Activated effector memory CD4-positive, alpha-beta T cell treated with anti-CD3 and anti-CD28 coated beads, Interleukin-2, amount 50 U/mL, for 16 hours (primary cell): ENCODE measurements around the gene MAL.
A peak's percentile ranks its signal among the peaks of the same experiment; 100 is the strongest.

Experiments
- DNase-seq: peaks from one replicate; pipeline ENCODE4 v3.0.0-alpha.2; 2020

Gene MAL

DNA sequence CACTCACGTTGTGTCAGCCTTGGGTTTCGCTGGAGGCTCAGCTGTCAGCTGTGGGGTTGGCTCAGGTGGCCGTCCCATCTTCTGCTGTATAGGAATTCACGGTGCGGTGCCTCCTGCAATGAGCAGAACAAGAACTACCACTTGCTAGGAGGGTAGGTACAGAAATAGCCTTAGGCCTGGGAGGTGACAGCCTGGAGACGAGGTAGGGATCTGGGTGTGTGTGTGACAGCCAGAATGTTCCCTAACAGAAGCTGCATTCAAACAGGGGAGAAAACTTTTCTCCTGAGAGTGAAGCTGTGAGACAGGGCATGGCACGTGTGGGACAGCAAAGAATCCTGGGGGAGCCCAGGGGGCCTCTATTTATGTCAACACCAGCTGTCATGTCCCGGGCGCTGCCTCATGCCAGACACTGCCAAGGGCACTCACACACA is 8.4 kb upstream of the MAL start:
- DNase-seq = no peak

DNA sequence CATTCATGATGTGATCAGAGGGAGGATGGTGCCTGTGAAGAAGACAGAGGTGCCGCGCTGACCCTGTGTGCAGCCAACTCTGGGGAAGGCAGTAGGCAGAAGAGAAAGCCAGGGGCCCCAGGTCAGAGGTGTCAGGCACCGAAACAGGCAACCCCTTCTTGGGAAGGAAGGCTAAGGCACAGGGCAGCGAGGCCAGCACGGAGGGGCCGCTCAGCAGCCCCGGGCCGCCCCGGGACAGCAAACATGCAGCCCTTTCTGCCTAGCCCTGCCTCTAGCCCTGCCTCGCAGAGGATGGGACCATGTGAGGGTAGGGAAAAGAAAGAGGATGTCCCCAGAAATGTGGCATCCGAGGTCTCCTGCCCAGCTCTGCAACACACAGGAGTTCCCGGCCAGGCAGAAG is 7.7 kb upstream of the MAL start:
- no peak for DNase-seq

DNA sequence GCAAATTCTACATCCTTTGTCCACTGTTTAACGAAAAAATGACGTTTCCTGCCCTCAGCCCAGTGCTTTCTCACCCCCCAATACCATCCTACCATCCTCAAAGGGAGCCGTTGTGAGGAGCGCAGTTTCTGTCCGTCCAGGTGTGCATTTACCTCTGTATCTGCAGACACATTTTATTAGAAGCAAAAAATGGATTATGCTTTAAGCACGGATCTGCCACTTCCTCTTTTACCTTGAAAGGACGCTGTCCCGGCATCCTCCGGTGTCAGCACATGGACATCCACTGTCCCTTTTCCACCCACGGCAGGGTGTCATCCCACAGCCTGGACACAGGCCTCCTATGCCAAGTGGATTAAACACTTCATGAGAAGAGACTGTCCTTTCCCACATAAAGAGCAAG is 7.2 kb upstream of the MAL start:
- no peak for DNase-seq

DNA sequence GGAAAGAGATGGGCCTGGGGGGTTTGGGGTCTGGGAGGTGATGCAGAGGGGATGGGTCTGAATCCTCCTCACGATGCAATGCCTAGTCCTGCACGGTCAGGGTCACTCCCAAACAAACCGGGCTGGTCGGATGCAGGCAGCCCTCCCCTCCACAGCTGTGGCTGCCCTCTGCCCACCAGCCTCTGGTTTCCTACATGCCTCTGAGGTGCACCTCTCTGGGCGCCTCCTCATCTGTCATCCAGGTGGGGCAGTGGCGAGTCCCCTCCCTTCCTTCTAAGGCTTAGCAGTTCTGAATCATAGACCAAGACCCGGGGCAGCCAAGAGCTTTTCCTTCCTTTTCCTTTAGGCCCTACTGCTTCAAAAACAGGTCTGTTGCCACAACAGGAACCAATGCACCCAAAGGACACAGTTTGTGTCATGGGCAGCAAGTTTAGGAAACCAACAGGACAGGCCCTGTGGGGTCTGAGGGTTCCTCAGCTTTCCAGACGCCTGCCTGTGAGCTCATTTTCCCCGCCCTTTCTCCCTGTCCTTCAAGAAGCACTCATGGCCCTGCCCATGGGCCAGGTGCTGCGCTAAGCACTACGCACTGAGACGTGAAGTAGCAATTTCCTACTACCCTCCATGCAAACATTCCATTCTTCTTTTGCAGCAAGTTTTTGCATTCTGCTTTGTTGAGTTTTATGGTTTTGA is 6.5 kb upstream of the MAL start:
- no peak for DNase-seq

DNA sequence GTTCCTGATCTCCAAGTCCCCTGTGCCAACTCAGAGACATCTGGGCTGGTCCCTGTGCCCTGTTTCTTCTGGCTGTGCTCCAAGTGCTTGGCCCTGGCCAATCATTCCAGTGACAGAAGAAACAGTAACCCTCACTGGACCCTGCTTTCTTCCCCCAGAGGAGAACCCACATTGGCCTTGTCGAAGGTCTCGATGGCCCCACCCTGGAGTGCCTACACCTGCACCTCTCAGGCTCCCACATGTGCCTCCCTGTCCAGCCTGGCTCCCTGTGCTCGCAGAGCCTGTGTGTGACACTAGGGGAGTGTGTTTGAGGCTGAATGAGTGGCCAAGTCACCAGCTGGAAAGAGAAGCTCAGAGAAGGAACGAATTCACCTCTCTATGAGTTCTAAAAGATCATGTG is 5.9 kb upstream of the MAL start:
- DNase-seq = no peak

DNA sequence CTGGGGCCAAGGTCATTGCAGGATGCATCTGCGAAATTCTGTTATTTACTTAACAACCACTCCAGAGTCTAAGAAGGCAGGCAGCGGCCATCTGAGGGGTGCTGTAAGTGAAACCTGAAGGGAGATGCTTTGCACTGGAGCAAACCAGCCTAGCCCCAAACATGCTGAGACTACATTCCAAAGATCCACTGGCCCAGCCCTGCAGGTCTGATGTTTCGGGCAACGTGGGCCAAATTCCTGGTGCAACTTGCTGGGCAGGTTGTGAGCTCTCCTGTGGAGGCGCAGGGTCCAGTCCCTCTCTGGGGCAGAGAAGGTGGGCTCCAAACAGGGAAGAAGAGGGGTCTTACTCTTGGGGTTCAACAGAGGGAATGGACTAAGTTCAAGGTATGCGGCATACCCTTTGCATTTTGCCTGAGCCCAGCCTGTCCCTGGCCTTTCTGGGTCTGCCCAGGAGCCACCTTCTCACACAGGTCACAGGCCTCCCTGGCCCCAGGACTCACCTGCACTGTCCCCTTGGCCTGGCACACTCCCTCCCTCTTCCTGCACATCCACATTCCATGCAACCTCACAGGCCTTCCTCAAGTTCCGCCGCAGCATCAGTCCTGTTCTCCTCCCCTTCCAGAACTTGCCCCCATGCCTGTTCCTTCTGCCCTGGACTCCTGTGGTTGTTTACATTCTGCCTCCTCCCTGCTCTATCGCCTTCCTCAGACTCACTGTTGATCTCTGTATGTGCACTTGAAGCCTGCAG is 5.1 kb upstream of the MAL start:
- DNase-seq = no peak

DNA sequence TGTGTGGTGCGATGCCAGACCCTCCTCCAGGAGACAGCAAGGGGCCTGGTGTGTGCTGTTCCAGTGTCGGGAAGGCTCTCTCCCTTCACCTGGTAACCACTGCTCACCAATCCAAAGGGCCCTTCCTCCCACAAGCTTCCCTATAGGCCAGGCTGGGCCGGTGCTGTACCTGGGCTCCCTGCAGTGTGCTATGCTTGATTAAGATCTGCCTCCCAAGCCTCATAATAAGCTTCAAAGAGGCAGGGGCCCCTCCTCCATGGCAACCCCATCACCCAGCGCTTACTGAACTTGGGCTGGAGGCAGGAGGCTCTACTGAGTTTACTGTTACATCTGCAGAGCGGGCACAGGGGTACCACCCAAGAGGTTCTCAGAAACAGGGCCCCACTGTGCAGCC is 4.5 kb upstream of the MAL start:
- no peak for DNase-seq

DNA sequence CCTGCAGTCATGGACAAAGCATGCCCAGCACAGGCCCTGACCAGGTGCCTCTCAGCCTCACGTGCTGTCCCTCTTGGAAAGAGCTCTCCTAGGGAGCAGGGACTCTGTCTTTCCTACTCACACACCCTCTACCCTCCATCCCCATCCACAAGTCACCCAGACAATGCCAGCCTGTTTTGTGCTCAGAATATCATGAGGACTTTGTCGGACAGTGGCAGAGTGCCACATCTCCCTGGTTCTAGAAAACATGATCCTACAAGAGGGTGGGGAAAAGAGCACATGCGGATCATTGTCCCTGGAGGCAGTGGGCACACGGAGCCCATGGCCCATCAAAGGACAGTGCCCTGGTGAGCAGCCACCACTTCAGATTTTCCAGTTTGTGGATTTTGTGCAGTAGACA is 3.7 kb upstream of the MAL start:
- DNase-seq = no peak

DNA sequence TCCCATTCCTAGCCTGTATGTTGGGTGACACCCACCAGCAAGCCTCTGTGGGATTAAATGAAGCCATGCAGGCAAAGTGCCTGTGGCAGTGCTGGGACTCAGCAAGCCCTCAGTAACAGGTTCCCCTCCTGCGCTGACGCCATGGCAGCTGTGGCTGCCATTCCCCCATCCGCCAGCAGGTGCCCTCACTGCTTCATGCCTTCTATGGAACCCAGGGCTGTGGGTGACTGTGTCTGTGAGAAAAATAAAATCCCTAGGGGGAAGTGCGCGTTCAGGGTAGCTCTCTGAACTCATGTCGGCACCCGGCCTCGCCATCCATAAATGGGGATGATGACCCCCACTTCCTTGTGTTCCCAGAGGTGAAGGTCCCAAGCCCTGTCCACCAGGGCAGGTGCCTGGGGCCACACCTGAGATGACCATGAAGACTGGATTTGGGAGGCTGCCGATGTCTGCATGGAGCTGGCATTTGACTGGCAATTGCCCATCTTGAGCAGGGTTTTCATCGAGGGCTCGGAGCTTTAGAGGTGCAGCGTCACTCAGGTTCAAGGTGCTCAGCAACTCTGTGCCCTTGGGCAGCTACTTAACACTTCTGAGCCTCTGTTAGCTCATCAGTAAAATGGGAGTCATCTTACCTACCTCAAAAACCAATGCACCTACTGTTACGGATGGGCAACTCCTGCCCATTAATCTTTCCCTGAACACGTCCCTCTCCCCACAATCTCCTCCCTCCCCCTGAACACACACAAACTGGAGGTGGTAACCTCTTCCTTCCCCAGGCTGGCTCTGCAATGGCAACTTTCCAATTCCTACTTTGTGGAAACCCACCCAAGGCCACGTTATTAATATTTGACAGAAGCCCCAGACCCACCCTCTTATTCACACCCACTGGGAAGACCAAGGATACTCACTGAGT is 2.9 kb upstream of the MAL start:
- DNase-seq = peak; percentile 93

DNA sequence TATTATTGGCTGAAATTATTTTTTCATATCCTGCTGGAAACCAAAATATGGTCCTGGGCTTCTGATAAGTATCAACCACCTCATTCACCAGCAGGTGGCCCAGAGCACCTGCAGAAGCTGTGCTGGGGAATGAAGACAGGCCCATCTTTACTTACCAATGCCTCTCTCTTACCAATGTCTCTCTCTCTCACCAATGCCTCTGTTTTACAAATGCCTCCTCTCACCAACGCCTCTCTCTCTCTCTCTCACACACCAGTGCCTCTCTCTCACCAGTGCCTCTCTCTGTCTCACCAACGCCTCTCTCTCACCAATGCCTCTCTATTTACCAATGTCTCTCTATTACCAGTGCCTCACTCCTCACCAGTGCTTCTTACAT is 2.3 kb upstream of the MAL start:
- peak; percentile 82 for DNase-seq

DNA sequence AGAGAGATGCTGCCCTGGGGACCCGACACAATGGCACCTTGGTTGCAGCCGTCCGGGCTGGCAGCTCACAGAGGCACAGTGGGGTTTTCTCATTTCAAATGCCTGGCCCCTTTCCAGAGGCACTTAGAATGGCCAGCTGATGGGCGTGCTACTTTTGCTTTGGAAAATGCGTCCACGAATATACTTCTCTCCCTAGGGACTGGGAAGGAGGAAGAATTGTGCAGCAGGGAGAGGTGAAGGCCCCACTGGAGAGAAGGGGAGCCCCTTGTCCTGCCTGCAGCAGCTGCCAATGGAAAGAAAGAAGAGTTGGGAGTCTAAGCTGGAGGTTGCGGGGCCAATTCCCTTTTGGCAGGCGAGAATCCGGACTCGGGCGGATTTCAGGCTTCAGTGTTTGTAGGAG is 1.1 kb upstream of the MAL start:
- DNase-seq = no peak

DNA sequence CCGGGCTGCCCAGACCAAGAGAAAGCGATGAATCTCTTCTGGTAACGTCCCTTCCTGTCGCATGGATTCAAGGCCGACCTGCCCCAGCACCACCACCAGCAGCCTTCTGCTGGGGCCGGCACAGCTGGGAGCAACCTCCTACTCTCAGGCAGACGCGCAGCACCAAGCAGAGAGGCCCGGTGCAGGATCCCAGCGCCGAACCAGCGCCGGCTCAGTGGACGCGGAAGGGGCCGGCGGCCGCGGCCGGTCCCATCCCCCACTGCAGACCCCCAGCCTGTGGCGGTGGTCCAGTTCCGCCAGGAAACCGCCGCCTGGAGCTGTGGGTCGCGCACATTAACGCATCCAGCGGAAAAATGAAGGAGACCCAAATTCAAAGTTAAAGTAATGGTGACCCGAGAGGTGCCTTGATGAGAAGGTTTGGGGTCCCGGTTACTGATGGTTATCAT is 525 bp upstream of the MAL start:
- DNase-seq = peak; percentile 68

DNA sequence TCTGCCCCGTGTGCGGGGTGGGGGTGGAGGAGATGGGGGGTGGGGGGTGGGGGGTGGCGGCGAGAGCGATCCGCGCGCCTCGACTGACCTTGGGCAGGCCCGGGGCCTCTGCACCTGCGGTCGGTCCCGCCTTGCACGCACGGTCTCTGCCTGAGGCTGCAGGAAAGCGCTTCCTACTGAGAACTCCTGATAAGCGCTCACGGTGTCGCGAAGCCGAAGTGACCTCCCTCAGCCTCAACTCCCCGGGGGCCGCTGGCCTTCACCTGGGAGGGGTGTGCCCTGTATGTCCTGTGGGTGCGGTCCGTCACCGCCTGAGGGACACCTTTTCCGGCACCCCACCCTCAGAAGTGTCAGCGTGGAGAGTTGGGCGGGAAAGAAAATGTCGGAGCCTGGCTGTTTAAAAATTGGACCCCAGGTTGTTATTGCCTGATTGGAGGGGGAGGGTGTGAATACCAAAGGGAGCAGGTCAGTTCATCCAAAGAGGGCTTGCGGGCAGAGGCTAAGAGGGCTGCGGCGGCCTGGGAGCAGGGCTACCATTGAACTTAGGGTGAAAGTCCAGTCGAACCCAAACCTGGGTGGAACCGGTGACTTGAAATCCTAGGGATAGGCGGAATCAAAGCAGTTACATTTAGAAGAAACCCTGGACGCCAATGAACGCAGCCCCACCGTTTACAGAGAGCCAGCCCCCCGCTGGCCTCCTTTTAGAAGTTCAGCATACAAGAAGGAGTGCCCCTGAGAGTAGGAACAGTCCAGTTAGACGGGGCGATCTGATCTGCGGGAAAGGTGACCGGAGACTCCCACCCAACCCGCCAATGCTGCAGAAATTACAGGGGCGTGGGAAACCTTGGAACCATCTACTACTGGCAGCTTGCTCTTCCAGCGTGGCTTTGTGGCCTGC is 1.2 kb downstream of the MAL start:
- DNase-seq = peak; percentile 71

DNA sequence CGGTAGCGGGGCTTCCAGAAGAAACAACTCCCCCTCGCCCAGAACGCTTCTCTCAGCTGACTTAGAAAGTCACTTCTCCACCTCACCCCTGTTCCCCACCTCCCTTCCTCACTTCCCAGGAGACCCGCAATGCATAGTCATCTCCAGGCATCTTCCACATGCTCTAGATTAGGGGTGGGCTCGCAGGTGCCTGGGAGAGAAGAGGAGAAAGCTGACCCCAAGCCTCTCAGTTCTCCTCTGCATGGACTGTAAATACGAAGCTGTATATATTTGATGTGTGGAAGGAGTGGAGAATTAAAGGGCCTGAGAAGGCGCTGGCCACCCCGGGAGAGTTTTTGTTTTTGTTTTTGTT is 1.8 kb downstream of the MAL start:
- no peak for DNase-seq

DNA sequence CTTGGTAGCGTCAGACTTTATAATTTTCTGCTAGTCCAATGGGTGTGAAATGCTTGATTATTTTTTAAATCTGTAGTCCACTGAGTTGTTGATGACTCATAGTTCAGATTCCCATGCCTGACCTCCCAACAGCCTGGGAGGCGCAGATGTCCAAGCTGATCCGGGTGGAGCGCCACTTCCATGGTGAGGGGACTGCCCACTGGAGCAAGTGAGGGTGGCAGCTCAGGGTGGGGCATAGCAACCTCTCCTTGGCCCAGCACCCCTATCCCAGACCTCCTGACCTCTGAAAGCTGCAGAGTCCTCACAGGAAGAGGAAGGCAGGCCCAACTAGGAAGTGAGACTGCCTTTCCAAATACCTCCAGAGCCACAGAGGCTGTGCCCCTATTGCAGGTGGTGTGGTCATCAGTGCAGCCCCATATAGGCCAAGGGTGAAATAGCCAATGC is 4.4 kb downstream of the MAL start:
- DNase-seq = no peak

DNA sequence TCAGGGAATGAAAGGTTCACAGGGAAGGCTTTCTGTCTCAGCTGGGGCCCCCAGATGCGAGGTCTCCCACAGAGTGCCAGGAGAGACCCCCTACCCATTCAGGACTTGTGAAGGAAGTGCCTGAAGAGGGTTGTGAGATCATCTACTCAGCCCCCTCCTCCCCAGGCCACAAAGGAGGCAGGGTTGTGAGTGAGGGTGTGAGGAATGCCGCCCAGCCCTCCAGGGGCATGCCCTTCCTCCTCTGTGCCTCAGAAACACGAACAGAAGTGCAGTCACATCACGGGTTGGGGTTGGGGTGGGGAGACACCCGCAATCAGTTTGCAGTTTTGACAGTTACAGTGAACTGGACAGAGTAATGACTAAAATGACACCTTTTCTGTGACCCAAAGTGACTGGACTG is 5.0 kb downstream of the MAL start:
- no peak for DNase-seq

DNA sequence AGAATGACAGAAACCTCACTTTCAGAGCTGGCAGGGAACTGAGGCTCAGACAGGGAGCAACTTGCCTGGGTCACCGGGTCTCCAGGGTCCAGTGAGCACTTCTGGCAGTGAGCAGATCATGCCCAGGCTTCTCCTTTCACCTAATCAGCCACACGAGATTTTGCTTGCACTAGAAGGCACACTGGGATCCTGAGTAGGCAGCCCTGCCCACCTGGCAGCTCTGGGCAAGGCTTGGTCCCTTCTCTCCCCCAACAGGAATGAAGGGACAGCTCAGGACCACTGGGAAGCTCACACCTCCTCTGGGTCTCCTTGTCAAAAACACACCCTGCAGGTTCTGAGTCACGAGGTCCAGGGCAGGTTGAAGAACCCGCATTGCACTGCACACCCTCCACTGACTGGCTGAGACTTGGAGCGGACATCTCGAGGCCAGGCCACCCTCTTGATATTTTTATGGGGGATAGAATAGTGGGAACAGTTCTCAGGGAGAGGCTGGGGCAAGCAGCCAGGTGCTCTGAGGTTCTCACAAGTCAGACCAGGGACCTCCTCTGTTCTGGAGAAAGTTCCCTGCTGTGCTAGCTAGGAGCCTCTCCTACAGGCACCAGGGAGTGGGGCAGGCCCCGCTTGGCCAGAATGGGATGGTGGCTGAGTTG is 5.7 kb downstream of the MAL start:
- no peak for DNase-seq

DNA sequence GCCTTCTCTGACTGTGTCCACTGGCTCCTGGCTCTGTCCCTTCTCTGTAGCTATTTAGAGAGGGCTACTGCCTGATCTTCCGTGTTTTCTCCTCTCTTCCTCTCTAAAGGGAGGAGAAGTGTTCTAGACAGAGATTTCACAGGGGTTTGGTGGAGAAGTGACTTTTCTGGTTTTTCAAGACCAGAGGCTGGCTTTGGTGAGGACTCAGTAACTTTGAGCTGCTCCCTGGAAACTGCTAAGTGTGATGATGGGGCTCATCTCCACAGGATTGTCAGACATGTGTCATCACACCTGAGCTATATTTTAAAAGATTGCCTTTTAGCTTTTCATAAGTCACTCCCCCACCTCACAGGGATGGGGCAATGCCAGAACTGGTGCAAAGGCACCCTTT is 6.2 kb downstream of the MAL start:
- DNase-seq = no peak

DNA sequence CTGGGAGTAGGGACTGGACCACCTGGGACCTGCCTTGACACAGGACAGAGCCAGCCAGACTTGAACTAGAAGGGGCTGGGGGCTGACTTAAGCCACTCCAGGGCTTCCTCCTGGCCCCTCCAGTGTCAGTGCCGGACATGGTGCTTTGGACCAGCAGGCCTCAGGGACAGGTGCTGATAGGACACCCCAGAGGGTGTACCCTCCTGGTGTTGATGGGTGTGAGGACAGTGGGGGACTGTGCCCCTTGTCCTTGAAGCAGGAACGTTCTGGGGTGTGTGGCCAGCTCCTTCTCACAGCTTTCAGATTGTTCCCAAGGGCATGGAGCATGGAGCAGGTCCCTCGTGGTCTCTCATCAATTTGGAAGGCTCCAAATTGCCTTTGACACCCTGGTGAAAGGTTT is 6.8 kb downstream of the MAL start:
- DNase-seq = no peak

DNA sequence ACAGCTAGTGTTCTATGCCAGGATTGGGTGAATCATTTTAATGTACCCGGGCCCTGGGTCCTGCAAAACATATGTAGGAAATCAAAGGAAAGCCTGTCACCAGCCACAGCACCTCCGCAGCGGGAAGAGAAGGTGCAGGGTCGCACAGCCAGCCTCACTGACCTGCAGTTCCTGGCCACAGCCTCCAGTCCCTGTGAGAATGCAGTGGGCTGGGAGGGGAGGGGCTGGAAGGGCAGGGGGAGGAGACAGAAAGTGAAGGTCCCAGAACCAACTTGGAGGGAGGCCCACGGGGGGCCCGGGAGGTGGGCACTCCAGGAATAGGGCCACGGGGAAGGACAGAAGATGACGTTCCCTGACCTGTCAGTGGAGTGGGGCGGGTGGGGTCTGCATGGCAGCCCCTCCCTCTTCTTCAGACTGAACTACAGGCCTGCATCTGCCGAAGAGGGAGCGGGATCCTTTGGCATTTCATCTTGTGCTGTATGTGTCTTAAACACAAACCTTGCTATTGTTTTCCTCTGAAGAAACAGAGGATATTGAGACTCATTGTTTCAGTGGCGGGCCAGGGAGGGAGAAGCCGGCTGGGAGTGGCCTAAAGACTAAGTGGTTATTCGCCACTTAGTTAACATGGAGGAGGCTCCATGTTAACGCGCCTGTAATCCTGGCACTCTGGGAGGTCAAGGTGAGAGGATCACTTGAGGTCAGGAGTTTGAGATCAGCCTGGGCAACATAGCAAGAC is 7.5 kb downstream of the MAL start:
- DNase-seq = no peak

DNA sequence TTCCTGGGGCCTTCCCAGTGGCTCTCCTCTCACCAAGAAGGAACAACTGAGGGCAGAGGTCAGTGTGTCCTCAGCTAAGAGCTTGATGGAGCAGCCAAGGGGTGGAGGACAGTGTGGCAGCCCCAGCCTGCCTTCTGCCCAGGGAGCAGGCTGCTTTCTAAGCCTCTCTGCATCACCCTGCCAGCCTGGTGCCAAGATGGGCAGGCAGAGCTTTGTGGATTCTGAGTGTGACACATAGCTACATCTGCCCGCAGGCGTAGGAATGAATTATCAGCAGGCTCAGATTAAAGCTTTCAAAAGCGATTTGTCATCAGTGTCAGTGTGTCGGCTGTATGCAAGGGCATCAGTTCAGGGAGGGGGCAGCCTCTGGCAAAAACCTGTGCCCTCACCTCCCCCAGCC is 8.7 kb downstream of the MAL start:
- DNase-seq = no peak

DNA sequence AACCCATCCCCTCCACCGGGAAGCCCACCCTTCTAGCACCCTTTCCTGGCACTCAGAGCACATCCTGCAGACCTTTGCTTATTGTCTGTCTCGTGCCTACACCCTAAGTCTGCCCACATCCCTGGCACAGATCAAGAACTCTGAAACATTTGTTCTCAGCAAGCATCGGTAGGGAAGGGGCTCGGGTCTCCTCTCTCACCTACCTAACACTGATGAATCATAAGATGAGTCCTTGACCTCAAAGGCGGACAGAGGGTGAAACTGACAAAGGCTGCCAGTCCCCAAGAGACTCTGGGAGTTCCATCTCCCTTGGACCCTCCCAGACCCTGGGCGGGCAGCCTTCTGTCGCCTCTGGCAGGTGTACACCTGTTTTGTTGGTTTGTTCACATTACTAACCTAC is 9.3 kb downstream of the MAL start:
- no peak for DNase-seq
